ENCODE data around the gene TTC3. TPM values are rescaled to one million over a fixed set of nuclear protein-coding genes. Genes with fewer than 3 reads are reported as not detected.
A peak's percentile ranks its signal among the peaks of the same experiment; 100 is the strongest.

The TTC3 gene
- total RNA-seq, 1 experiment from 2014 or later, result 68.0 TPM

DNA sequence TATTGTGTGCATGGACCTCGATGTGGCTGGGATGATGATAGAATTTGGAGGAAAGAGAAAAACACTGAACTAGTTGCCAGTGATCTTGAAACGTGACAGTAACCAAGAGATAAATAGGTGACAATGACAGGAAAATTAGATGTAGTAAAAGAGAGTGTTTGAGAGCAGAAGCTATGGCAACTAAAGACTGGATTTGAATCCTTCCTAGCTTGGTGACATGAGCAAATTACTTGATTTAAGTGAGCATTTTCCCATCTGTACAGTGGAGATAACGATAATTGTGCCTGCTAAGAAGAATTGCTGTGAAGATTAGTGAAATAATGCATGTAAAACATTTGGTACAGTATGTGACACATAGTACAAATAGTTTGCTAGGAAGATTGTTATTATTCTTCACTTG, 12.7 kb downstream of the TTC3 start:
- no TSS peak for BruUV-seq (replicated peaks)
- H3K4me1 Mint-ChIP-seq (ENCODE audit: low read depth, unreplicated experiment), result peaks cover 17% of the 10 kb centered on the region
- CTCF ChIA-PET, result no interaction called here
- H3K27ac Mint-ChIP-seq (ENCODE audit: unreplicated experiment), result no peak overlapping the region
- H3K9me3 Mint-ChIP-seq (ENCODE audit: low read depth, unreplicated experiment), result no peaks in the 10 kb centered on the region
- no peak for DNase-seq
- H3K27me3 Mint-ChIP-seq (ENCODE audit: unreplicated experiment), result no peaks in the 10 kb centered on the region
- intact Hi-C loops (cut with micrococcal nuclease; ENCODE audit: unreplicated experiment), result no loop called here
- no peak for TF ChIP-seq CTCF (IDR thresholded peaks at IDR 0.05; ENCODE audit: unreplicated experiment)
- no peak overlapping the region for H3K4me3 Mint-ChIP-seq (ENCODE audit: low read depth, unreplicated experiment)
- peaks cover 5% of the 10 kb centered on the region for H3K36me3 Mint-ChIP-seq (ENCODE audit: insufficient read depth, unreplicated experiment)

- no peak overlapping the region for H3K4me3 Mint-ChIP-seq (ENCODE audit: low read depth, unreplicated experiment)
- DNase-seq, result peak; percentile 10
- no peak overlapping the region for H3K27ac Mint-ChIP-seq (ENCODE audit: unreplicated experiment)
- intact Hi-C loops (cut with micrococcal nuclease; ENCODE audit: unreplicated experiment), result loop anchor here (1.0 kb wide), 1 partner anchor 13 kb away; no protein-coding TSS in a partner anchor
- no peaks in the 10 kb centered on the region for H3K27me3 Mint-ChIP-seq (ENCODE audit: unreplicated experiment)
- no peaks in the 10 kb centered on the region for H3K9me3 Mint-ChIP-seq (ENCODE audit: low read depth, unreplicated experiment)
- H3K4me1 Mint-ChIP-seq (ENCODE audit: low read depth, unreplicated experiment), result peaks cover 17% of the 10 kb centered on the region
- H3K36me3 Mint-ChIP-seq (ENCODE audit: insufficient read depth, unreplicated experiment), result peaks cover 5% of the 10 kb centered on the region
- CTCF ChIA-PET, result interaction anchor here (1.3 kb wide), 1 partner anchor 110 kb away, joined by 7 read pairs; no protein-coding TSS in a partner anchor
- no peak for TF ChIP-seq CTCF (IDR thresholded peaks at IDR 0.05; ENCODE audit: unreplicated experiment)
- BruUV-seq (replicated peaks), result no TSS peak
Measured at GRCh38 chr21:37087188-37087587, 14.1 kb downstream of the TTC3 start.

DNA sequence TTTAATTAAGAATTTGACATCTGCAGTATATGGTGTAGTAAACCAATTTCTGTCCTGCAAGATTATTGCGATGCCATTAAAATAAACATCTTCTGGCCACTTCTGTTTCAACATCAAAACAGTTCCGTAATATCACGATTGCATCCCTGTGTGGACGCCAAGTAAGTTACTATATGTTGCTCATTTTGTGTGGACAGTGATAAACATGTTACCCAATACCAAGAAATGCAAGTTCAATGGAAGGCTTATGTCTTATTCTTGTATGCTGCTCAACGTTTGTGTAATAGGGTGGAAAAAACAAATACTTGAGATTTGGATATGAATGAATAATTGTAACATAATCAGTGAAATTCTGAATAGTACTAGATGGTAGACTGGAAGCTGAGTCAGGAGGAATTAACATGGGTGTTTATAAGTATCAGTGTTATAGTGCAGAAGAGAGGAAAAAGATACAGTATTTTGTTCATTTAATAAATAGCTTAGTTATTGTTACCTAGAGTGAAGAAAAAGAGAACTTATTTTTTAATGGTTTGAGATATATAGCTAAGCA, 15.2 kb downstream of the TTC3 start:
- Mint-ChIP-seq H3K4me3 (ENCODE audit: low read depth, unreplicated experiment) (no peak overlapping the region), H3K36me3 (ENCODE audit: insufficient read depth, unreplicated experiment) (peaks cover 5% of the 10 kb centered on the region), H3K4me1 (ENCODE audit: low read depth, unreplicated experiment) (peaks cover 11% of the 10 kb centered on the region), H3K27me3 (ENCODE audit: unreplicated experiment) (no peaks in the 10 kb centered on the region), H3K27ac (ENCODE audit: unreplicated experiment) (no peak overlapping the region), H3K9me3 (ENCODE audit: low read depth, unreplicated experiment) (no peaks in the 10 kb centered on the region)
- no peak for DNase-seq
- TF ChIP-seq CTCF (IDR thresholded peaks at IDR 0.05; ENCODE audit: unreplicated experiment), result no peak
- BruUV-seq (replicated peaks), result no TSS peak
- intact Hi-C loops (cut with micrococcal nuclease; ENCODE audit: unreplicated experiment), result no loop called here
- CTCF ChIA-PET, result no interaction called here

DNA sequence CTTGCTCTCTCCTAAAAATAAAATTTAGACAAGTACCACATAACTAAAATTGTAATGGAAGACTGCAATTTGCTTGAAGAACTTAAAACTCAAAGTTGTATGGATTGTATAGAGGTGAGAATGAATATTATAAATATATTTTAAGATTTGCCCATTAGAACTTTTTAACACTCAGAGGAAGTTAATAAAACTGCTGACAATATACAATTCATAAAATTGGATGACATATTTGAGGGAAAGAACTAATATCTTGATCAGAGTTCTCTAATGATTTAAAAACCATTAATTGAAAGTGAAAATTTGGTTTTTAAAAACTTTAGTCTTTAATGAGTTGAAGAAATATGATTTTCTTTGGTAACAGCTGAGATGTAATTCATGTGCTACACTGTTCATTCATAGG, 20.9 kb downstream of the TTC3 start:
- Mint-ChIP-seq H3K9me3 (ENCODE audit: low read depth, unreplicated experiment) (no peaks in the 10 kb centered on the region), H3K4me1 (ENCODE audit: low read depth, unreplicated experiment) (no peaks in the 10 kb centered on the region), H3K36me3 (ENCODE audit: insufficient read depth, unreplicated experiment) (peaks cover 2% of the 10 kb centered on the region), H3K27me3 (ENCODE audit: unreplicated experiment) (no peaks in the 10 kb centered on the region), H3K4me3 (ENCODE audit: low read depth, unreplicated experiment) (no peak overlapping the region), H3K27ac (ENCODE audit: unreplicated experiment) (no peak overlapping the region)
- DNase-seq, result no peak
- BruUV-seq (replicated peaks), result no TSS peak
- TF ChIP-seq CTCF (IDR thresholded peaks at IDR 0.05; ENCODE audit: unreplicated experiment), result no peak
- CTCF ChIA-PET, result no interaction called here
- intact Hi-C loops (cut with micrococcal nuclease; ENCODE audit: unreplicated experiment), result no loop called here
